Hepatocyte (in vitro differentiated cells): ENCODE measurements around the gene MPP1.

ENCODE experiments used
- EZH2 ChIP-seq: fragments of 200-600 bp; sonication (generic); IDR thresholded peaks from 2 replicates; pipeline ENCODE4 v1.6.1; 2016; ENCODE audit warnings: antibody characterized with exemption, mild to moderate bottlenecking, borderline replicate concordance
- EZH2phosphoT487 ChIP-seq: fragments of 200-600 bp; sonication (generic); IDR thresholded peaks from one replicate; pipeline ENCODE4 v1.6.1; 2018; ENCODE audit warnings: antibody characterized with exemption, mild to moderate bottlenecking, low read depth, moderate library complexity; ENCODE audit not compliant: unreplicated experiment, severe bottlenecking
- TF ChIP-seq, protein P1 (sequence below): fragments of 200-600 bp; sonication (generic); IDR thresholded peaks from 2 replicates; pipeline ENCODE4 v1.5.1; 2016; ENCODE audit warnings: antibody characterized with exemption, mild to moderate bottlenecking; ENCODE audit not compliant: poor library complexity

DNA sequence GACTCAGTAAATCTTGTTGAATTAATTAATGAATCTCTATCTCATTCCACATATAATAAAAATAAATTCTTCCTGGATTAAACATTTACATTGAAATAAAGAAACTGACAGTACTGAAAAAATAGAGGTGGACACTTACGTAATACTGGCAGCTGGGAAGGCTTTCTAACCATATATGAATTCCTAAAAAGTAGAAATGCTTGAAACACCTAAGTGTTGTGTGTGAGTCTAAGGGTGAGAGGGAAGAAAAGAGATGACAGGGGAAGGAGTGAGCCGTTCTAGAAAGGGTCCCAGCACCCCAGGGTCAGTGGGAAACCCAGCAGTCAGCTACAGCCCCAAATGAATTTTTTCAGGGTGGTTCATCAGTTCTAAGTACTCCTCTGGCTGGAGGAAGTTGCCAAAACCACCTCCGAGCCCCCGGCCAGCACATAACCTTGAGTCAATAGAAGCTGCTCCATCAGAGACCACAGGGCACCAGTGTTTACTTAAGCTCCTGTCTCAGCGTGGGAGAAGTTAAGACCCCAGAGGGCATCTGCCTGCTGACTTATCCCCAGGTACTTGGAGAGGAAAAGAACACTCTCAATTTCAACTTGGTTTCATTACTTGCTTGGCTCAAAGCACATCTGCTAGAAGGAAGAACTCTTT is 72.7 kb downstream of the MPP1 start:
- TF ChIP-seq, protein P1, sequence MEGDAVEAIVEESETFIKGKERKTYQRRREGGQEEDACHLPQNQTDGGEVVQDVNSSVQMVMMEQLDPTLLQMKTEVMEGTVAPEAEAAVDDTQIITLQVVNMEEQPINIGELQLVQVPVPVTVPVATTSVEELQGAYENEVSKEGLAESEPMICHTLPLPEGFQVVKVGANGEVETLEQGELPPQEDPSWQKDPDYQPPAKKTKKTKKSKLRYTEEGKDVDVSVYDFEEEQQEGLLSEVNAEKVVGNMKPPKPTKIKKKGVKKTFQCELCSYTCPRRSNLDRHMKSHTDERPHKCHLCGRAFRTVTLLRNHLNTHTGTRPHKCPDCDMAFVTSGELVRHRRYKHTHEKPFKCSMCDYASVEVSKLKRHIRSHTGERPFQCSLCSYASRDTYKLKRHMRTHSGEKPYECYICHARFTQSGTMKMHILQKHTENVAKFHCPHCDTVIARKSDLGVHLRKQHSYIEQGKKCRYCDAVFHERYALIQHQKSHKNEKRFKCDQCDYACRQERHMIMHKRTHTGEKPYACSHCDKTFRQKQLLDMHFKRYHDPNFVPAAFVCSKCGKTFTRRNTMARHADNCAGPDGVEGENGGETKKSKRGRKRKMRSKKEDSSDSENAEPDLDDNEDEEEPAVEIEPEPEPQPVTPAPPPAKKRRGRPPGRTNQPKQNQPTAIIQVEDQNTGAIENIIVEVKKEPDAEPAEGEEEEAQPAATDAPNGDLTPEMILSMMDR, result no peak
- no peak for TF ChIP-seq EZH2phosphoT487
- no peak for TF ChIP-seq EZH2
